ENCODE measurements around the gene ATP4B.
"Not testable (repeated sequence)": the region's sequence is repeated elsewhere in the genome, so short reads cannot be mapped to it uniquely, and the experiment has no call there.

The ATP4B gene

DNA sequence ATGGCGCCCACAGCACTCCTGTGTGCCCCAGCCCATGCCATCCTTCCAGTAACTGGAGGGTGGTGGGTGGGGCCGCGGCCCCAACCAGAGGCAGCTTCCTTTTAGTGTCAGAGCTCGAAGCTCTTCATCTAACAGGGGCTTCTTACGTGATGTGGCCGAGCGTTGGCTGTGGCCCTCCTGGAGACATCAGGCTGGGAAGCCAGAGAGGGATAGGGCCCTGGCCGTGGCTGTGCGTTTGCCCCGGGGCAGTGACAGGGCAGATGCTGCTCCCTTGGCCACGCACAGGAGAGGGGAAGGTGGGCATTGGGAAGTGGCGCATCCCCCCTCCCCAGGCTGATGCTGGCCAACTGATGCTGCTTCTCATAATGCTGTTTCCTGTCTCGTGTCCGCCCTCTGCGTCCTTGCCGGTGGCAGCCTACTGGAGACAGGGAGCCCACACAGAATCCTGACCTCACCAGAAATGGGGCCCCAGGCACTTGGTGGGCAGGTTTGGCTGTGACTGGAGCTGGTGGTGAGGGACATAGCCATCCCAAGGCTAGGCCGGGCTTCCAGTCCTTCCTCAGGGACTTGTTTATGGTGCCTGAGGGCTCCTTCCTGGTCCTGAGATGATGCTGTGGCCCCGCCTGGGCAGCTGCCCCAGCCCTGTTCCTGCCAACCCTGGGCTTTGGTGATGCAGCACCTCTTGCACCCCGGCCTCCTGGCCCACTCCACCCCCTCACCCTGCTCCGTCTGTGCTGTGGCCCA lies 34.3 kb downstream of the ATP4B start:
- no peak for DNase-seq

DNA sequence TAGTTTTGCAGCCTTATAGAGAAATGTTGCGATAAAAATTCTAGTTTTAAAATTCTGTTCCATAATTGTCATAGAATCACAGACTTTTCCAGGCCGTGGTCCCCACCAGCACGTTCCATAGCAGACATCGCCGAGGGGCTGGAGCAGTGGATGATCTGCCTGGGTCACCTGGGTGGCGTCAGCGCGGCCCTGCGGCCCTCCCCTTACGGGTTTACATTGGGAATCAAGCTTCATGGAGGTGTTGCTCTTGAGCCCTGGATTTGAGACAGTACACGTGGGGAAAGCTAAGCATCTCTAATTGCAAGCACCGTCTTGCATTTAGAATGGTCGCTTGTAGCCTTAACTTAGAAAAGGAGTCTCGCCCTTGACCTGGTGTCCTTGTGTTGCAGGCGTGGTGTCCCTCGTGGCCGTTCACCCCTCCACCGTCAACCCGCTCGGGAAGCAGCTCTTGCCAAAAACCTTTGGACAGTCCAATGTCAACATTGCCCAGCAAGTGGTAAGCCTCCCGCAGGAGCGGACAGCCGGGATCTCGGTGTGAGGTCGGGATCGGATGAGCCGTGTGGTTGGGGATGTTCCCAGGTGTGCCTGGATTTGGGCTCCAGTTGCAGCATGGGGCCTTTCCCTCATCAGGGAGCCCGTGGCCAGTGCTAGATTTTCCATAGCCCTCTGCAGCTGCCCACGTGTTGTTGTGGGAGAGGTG lies 35.1 kb downstream of the ATP4B start:
- DNase-seq = no peak

DNA sequence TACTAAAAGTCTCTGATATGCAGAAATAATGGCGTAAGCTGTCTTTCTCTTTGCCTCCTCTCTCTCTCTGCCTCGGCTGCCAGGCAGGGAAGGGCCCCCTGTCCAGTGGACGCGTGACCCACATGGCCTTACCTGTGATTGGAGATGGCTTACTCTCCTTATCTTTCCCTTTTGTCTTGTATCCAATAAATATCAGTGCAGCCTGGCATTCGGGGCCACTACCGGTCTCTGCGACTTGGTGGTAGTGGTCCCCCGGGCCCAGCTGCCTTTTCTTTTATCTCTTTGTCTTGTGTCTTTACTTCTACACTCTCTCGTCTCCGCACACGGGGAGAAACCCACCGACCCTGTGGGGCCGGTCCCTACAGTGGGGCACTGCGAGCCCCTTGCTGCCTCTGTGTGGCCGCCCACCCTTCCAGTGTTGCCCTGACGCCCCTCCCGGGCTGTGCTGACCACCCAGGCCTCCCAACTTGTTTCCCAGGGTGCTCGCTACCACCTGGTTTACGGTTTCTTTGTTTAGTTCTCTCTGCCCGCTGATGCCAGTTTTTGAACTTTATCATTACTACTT lies 35.9 kb downstream of the ATP4B start:
- DNase-seq = not testable (repeated sequence)

GRCh38 chr13:113621498-113621897 lies 36.5 kb downstream of the ATP4B start:
- not testable (repeated sequence) for DNase-seq

GRCh38 chr13:113621046-113621445 lies 37.0 kb downstream of the ATP4B start:
- no peak for DNase-seq

GRCh38 chr13:113620036-113620796 lies 37.8 kb downstream of the ATP4B start:
- no peak for DNase-seq

- no peak for DNase-seq
Observed at GRCh38 chr13:113618455-113618854, 39.5 kb downstream of the ATP4B start.

DNA sequence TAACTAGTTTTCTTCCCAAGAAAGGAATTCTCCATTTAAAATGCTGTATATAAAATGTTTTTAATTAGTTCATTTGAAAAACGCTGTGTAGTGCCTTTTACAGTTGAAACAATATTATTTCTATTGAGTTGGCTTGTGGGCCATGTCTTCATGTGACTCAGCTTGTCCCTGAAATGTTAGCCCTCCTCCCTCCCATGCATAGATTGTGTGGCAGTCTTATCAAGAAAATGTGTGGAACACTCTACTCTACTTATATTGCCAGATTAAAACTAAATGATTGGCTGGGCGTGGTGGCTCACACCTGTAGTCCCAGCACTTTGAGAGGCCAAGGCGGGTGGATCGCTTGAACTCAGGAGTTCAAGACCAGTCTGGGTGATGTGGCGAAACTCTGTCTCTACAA lies 40.0 kb downstream of the ATP4B start:
- no peak for DNase-seq

DNA sequence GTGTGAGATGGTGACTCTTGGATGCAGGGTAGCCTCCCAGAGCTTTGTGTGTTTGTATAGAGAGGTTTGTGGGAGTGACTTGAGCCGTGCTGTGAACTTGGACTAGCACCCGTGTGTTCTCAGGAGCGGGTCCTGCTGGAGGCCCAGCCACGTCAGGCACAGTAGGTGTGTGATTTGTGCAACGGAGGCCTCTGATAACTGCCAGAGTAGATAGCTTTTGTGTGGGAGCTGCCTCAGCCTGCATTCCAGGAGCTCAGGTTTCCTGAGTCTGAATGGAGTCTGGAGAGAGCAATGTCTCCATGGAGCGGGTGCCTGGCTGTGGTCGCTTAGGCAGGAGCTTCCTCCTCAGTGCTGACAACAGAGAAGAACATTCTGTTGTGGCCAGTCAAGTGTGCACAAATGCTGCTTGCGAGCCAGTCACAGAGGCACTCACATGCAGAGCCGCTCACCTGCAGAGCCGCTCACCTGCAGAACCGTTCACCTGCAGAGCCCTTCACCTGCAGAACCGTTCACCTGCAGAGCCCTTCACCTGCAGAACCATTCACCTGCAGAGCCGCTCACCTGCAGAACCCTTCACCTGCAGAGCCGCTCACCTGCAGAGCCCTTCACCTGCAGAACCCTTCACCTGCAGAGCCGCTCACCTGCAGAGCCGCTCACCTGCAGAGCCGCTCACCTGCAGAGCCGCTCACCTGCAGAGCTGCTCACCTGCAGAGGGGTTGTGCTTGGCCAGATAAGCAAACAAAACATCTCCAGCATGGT lies 40.8 kb downstream of the ATP4B start:
- no peak for DNase-seq

DNA sequence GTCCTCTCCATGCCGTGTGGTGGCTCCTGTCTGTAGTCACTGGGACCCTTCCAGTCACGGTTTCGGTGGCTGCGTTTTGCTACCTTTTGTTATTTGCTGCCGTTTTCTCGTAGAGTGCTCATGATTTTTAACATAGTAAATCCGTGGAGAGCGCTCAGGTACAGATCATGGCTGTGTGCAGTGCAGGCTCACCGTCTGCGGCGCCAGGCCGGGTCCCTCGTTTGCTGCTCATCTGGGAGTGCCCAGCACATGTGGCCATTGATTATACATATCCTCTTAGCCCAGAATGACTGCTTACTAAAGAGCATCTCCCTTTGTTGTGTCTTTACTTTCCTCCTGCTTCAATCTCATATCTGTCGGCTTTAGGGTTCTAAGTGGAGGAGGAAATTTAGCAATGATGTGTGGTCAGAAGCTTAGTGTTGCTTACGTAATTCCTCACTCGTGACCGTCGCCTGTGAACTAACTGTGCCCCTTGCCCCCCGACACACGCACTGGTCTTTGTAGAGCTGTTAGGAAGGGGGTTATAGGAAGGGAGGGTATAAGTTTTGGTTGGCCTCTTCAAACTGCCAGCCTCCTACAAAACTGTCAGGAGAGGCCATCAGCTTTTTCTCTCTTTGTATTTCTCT lies 41.6 kb downstream of the ATP4B start:
- DNase-seq = no peak

GRCh38 chr13:113613789-113614379 lies 44.1 kb downstream of the ATP4B start:
- no peak for DNase-seq

GRCh38 chr13:113612607-113613006 lies 45.4 kb downstream of the ATP4B start:
- DNase-seq = no peak

DNA sequence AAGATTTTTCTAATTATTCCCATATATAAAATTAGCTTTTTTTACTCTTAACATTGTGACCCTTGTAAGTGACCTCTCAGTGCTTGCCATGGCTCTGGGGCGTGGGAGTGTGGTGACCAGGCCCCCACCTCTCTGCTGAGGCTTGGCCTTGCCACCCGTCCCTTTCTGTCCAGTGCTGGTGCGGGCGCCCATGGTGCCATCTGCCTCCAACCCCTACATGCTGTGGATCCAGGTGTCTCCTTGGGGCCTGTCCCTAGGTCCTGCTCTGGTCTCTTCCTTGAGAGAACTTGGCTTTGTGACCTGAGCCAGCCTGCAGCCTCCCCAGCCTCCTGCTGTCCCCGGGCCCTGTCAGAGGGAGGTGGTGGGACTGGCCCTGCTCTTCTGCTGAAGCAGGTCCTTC lies 46.0 kb downstream of the ATP4B start:
- no peak for DNase-seq

DNA sequence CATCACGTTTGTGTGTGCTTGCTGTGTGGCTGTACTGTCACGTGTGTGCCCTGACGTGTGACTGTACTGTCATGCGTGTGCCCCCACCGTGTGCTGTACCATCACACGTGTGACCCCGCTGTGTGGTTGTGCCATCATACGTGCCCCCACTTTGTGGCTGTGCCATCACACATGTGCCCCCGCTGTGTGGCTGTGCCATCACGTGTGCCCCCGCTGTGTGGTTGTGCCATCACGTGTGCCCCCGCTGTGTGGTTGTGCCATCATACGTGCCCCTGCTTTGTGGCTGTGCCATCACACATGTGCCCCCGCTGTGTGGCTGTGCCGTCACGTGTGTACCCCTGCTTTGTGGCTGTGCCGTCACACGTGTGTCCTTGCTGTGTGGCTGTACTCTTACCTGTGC lies 47.7 kb downstream of the ATP4B start:
- no peak for DNase-seq

- DNase-seq = no peak
Observed at GRCh38 chr13:113609616-113610015, 48.4 kb downstream of the ATP4B start.

GRCh38 chr13:113608967-113609533 lies 48.9 kb downstream of the ATP4B start:
- no peak for DNase-seq

DNA sequence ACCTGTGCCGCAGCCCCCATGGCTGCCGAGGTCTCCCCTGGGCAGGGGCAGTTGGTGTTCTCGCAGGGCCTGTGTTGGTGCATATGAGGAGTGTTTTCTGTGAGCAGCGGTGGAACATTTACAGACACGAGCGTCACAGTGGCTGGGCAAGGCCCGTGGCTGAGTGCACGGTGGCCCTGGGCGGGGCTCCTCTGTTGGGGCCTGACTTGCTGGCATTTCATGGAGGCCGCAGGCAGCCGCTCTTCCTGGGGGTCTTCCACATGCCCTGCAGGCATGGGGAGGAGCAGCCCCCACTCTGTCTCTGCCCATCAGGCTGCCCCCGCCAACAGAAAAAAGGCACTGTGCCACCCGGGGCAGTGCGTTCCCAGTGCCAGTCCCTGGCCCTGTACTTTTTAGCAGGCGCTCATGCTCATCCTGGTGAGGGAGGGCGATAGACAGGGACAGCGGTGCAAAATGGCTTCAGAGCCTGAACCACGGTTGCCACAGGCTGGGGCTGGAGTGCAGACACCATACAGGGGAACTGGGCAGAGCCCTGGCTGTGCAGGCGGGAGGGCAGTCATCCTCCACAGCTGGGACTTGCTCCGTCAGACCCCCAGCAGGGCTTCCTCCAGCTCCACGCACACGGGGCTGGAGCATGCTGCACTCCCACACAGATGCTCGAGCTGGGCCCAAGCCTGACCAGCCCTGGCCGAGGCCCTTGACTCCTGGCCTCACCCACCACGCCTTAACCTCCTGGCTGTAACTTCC lies 49.9 kb downstream of the ATP4B start:
- DNase-seq = no peak

GRCh38 chr13:113607056-113607888 lies 50.7 kb downstream of the ATP4B start:
- no peak for DNase-seq

DNA sequence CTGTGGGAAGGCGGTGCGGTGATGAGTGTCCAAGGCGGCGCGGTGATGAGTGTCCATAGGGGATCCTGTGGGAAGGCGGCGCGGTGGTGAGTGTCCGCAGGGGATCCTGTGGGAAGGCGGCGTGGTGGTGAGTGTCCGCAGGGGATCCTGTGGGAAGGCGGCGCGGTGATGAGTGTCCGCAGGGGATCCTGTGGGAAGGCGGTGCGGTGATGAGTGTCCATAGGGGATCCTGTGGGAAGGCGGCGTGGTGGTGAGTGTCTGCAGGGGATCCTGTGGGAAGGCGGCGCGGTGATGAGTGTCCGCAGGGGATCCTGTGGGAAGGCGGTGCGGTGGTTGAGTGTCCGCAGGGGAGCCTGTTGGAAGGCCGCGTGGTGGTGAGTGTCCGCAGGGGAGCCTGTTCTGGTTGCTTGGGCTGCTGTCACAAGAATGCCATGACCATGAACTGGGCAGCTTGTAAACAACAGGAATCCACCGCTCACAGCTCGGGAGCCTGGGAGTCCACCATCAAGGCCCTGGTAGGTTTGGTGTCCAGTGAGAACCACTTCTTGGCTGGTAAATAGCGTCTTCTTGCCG lies 52.0 kb downstream of the ATP4B start:
- DNase-seq = no peak

Data from activated CD4-positive, alpha-beta T cell treated with anti-CD3 and anti-CD28 coated beads, Interleukin-2, amount 50 U/mL, for 4 hours (primary cell).